VCaP (cell line): Measurements from ENCODE around the gene ANGPTL4.

Experiments
- H3K27ac ChIP-seq: fragments of 450-650 bp; 2 replicates; pipeline ENCODE4 v1.5.1; 2017
- TF ChIP-seq, protein P1 (sequence below): fragments of 450-650 bp; conservative IDR thresholded peaks from 2 replicates; pipeline ENCODE4 v1.5.1; 2017; ENCODE audit warnings: mild to moderate bottlenecking, moderate library complexity

ANGPTL4 gene

DNA sequence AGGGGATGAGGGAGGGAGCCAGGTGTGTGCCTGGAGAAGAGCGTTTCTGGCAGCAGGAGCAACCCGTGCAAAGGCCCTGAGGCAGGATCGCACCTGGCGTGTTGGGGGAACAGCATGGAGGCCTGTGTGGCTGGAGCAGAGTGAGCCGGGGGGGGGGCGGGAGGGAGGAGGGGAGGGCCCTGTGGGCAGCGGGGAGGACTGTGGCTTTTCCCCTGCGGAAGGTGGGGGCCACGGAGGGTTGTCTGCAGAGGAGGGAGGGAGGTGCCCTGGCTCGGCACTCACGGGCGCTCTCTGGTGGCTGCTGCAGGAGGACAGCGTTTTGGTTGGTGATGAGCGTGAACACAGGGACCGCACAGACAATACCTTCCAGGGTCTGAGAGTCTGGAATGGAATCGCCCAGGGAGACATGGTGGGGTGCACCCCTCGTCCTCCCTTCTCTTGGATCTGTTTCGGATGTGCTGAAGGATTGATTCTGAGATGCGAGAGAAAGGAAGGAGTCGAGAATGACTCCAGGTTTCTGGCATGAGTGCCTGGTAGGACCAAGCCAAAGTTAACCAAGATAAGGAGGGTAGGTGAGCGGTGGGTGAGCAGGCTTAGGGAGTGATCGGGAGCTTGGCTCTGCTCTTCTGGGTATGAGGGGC lies 32.7 kb downstream of the ANGPTL4 start:
- TF ChIP-seq, protein P1, sequence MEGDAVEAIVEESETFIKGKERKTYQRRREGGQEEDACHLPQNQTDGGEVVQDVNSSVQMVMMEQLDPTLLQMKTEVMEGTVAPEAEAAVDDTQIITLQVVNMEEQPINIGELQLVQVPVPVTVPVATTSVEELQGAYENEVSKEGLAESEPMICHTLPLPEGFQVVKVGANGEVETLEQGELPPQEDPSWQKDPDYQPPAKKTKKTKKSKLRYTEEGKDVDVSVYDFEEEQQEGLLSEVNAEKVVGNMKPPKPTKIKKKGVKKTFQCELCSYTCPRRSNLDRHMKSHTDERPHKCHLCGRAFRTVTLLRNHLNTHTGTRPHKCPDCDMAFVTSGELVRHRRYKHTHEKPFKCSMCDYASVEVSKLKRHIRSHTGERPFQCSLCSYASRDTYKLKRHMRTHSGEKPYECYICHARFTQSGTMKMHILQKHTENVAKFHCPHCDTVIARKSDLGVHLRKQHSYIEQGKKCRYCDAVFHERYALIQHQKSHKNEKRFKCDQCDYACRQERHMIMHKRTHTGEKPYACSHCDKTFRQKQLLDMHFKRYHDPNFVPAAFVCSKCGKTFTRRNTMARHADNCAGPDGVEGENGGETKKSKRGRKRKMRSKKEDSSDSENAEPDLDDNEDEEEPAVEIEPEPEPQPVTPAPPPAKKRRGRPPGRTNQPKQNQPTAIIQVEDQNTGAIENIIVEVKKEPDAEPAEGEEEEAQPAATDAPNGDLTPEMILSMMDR: peak; percentile 61
- no peak overlapping the region for H3K27ac ChIP-seq

DNA sequence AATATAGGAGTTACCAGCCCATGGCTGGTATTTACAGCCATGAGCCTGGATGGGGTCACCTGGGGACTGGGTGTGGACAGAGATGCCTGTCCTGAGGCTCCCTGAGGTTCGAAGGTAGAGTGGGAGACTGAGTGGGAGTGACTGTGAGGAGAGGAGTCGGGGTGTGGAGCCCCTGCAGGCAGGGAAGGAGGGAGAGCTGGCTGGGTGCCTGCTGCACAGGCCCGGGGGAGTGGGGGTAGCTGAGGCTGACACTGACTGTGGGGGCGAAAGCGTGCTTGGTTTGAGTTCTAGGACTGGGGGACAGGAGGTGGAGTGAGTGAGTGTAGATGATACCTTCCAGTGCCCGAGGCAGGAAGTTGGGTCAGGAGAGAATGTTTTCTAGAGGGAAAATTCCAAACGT lies 33.3 kb downstream of the ANGPTL4 start:
- TF ChIP-seq, protein P1: no peak
- H3K27ac ChIP-seq: no peak overlapping the region

DNA sequence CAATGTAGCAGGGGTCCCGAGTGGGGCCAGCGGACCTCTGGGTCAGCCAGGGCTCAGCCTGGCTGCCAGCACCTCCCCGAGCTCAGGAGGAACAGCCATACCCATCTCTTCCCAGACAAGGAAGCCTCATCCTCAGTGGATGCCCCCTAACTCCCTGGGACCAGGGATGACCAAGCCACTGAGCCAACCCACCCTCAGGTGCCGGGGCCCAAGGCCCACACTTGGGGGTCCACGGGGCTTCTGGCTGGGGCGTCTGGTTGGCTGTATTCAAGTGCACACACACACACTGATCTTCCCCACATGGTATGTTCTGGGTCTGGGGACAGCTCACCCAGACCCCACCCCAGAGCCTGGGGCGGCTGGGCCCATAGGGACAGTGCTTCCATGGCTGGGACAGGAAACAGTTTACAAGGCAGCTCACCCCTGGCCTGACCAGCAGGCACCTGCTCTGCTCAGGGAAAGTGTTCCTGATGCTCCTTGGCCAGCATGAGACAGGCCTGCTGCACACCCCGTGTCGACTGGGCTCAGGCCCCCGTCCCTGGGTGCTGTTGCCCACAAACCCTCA lies 33.9 kb downstream of the ANGPTL4 start:
- no peak overlapping the region for H3K27ac ChIP-seq
- TF ChIP-seq, protein P1: no peak

DNA sequence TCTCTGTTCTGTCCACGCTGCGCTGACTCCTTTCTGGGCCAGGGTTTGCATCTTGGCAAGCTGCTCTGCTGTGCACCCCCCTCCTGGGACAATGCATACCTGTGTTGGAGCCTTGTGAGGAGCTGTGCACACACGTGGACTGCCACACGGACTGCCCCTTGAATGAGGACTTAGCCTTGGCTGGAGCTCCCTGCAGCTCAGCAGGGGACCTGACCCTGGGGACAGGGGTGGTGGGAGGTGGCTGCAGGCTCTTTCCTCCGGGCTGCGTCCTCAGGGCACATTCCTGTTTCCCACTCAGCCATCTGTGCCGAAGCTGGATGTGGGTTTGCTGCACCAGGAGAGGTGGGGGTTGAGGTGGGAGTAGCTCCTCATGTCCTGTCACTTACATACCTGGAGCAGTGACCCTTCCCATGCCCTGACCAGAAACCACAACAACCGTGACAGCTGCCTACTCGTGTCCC lies 34.4 kb downstream of the ANGPTL4 start:
- no peak overlapping the region for H3K27ac ChIP-seq
- TF ChIP-seq, protein P1: no peak

DNA sequence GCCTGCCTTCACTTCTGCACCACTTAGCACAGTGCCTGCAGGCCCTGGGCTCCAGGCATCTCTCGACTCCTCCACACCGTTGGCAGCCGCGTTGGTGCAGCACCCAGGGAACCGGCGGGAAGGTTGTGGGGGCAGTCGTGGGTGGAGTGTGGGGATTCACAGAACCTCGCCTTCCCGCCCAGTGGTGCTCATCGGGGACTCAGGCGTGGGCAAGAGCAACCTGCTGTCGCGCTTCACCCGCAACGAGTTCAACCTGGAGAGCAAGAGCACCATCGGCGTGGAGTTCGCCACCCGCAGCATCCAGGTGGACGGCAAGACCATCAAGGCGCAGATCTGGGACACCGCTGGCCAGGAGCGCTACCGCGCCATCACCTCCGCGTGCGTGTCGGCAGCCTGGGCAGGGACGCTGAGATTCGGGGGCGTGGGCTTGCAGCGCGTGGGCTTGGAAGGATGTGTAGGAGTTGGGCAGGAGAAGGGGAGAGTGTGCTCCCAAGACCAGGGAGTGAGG lies 35.8 kb downstream of the ANGPTL4 start:
- TF ChIP-seq, protein P1: no peak
- no peak overlapping the region for H3K27ac ChIP-seq

DNA sequence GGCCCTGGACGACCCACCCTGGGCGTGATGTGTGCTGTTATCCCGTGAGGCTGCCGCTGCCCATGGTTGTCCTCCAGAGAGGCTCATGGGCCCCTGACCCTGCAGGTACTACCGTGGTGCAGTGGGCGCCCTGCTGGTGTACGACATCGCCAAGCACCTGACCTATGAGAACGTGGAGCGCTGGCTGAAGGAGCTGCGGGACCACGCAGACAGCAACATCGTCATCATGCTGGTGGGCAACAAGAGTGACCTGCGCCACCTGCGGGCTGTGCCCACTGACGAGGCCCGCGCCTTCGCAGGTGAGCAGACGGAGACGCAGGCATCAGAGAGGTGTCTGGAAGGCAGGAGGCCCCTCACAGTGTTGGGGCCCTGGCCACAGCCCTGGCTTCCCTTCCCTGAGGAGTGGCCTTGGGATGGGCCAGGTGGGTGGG lies 38.0 kb downstream of the ANGPTL4 start:
- no peak overlapping the region for H3K27ac ChIP-seq
- TF ChIP-seq, protein P1: no peak

DNA sequence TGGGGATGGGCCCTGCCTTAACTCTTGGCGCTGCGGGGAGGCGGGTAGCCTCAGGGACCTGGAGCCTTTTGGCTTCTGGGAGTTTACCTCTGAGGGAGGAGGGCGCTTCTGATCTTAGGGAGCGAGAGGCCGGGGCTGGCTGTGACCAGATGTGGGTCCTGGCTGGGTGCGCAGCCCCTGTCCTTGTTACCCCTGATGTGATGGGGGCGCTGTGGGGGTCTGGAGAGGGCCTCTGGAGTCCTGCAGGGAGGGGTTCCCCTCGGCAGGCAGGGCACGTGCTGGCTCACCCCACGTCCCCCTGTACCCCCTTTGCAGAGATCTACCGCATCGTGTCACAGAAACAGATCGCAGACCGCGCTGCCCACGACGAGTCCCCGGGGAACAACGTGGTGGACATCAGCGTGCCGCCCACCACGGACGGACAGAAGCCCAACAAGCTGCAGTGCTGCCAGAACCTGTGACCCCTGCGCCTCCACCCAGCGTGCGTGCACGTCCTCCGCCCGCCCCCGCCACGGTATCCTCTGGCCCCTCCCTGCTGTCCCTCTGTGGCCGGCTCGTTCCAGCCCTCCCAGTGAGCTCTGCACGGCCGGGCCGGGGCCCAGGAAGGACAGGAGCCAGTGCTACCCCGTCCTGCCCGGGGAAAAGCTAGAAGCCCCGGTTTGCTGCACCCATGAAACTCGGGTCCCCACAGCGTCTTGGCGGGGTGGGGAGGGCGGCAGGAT lies 39.3 kb downstream of the ANGPTL4 start:
- TF ChIP-seq, protein P1: no peak

More for the DNA sequence above, 39.3 kb downstream of the ANGPTL4 start:
- H3K27ac ChIP-seq: no peak overlapping the region
